M059J (cell line): ENCODE results near the gene TNS3. TPM values are rescaled to one million over a fixed set of nuclear protein-coding genes. Genes with fewer than 3 reads are reported as not detected.
"Not testable (repeated sequence)": the region's sequence is repeated elsewhere in the genome, so short reads cannot be mapped to it uniquely, and the experiment has no call there.

Experiments used
- DNase-seq: peaks from one replicate; pipeline ENCODE4 v3.0.0-alpha.2; 2012; ENCODE audit warnings: low read depth
- total RNA-seq: library from RNA; depleted of rRNA; stranded (reverse); fragments of >200 nt; shearing (Covaris generic); gene quantifications from 2 replicates; pipeline ENCODE4 v1.2.3, GENCODE V29; 2014

The TNS3 gene
- total RNA-seq, 1 experiment from 2014 or later = 115 TPM

DNA sequence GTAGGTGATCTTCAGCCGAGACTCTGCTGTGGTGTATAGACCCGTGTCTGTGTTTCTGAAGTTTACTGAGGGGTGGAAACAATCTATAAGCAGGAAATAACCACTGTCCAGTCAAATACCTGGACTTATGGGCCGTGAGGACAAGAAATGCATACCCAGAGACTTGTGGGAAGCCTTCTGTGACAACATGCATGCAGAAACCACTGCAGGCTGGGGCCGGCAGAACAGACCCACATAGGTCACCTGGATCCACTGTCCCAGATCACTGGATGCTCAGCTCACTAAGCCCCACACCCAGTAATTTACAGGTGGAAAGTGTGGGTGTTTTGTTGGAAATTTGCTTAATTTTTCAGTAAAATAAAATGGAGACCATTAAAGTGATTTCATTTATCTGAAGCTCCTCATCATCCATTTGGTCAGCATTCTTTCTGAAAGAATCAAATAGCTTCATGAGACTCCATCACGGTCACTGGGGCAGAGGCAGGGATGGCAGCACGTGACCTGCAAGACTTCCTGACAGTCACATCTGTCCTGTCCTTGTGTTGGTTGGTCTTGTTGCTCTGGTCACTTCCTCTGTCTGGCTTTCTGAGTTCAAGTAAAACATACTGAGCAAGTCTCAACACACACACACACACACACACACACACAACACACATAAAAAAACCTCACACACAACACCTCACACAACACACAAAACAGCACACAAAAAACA is 108.3 kb downstream of the TNS3 start:
- DNase-seq = no peak

GRCh38 chr7:47472444-47473157 is 109.3 kb downstream of the TNS3 start:
- no peak for DNase-seq

GRCh38 chr7:47471831-47472230 is 110.1 kb downstream of the TNS3 start:
- no peak for DNase-seq

- DNase-seq = no peak
These were observed 110.6 kb downstream of the TNS3 start for GRCh38 chr7:47471358-47471703.

DNA sequence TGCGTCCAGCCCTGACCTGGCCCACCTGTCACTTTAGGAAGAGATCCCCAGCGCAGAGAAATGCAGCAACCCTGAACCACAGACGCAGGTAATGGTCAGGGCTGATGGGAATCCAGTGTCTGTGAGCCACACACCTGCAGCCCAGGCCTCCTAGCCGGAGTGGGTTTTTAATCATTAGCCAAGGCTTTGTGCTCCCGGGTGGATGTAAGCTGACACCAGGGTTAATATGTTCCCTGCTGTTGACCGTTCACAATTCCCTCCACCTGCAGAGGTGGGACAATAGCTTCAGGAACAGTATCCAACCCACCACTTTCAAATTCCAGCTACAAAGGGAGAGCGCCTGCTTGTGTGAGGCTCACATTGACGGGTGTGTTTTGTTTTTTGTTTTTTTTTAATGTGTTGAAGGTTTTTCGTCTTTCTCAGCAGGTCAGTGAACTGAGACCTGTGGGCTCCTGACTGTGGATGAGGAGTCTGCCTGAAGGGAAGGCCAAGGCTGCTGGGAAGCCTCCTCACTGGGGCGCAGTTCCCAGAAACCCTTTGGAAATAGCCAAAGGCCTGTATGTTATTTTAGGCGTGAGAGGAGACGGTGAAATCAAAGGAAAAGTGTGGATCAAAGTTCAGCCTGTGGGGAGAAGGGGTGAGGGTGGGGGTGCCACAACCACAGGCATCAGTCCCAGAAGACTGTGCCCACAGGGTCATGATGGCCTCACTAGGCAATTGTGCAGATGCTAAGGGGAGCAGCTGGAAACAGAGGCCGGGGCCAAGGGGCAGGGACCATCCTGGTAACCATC is 111.1 kb downstream of the TNS3 start:
- DNase-seq = no peak

- DNase-seq = not testable (repeated sequence)
These were observed 112.1 kb downstream of the TNS3 start for GRCh38 chr7:47469846-47470245.

- DNase-seq = no peak
These were observed 115.1 kb downstream of the TNS3 start for GRCh38 chr7:47466832-47467231.

- no peak for DNase-seq
These were observed 116.7 kb downstream of the TNS3 start for GRCh38 chr7:47465191-47465590.

DNA sequence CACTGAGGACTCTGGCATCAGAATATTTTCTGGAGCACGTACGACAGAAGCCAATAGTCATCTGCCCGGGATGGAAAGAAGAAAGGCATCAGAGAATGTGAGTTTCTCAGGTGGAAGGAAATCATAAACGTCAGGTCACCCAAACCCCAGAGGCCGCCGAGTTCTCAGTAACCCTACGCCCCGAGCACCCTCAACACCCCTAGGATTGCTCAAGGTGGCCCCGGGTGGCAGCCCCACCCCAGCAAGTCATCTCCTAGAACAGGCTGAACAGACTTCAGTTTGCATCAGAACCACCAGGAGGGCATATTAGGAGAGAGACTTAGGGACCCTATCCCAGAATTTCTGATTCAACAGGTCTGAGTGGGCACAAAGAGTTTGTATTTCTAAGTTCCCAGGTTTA is 117.6 kb downstream of the TNS3 start:
- no peak for DNase-seq

DNA sequence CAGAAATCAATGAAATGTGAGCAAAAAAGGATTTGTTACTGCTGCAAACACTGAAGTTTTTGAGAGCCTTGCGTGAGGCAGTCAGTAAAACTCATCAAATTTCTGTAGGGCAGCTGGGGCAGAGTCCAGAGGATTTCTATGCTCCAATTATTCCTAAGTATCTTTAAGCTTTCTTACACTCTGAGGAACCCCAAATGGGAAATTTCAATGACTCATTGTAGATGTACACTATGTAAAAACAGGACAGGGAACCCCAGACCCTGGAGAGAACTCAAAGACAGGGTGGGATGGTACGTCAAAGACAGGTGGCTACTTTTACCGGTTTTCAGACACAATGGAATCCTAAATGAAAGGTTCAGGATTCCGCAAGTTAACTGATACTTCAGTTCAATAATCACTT is 120.2 kb downstream of the TNS3 start:
- DNase-seq = no peak

GRCh38 chr7:47461161-47461560 is 120.8 kb downstream of the TNS3 start:
- DNase-seq = peak; percentile 50

- no peak for DNase-seq
These were observed 121.5 kb downstream of the TNS3 start for GRCh38 chr7:47460251-47460989.

DNA sequence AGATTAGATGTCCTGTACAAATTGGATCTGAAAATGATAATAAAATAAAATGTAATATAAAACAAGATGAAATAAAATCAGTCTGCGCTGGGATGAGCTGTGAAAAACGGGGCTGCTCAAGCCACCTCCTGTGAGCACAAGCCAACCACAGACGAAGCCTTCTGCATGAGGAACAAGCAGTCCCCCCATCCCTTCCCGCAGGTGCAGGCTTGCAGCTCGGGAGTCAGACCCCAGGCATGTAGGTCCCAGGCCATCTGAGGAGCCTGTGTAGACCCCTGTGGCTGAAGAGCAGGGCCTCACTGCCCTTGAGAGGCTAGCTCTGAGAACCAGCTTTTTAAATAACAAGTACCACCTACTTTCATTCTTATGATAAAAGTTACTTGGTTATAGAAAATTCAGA is 123.4 kb downstream of the TNS3 start:
- DNase-seq = no peak

DNA sequence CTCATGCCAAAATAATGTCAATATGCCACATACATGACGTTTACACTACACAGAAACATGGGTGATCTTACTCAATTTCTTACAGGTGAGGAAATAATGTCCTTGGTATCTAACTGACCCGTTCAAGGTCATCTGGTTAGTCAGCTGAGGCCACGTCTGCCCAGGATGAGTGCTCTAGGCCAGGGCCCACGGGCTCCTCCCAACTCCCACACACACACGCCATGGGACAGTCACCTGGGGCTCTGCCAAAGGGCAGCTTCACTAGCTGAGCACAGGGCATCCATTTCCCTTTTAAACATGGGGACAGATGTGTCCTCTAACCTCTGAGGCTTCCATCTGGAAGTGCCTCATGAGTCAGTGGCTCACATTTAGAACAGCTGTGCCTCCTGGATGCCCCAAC is 123.9 kb downstream of the TNS3 start:
- DNase-seq = peak; percentile 88

- DNase-seq = no peak
These were observed 125.5 kb downstream of the TNS3 start for GRCh38 chr7:47456210-47456955.

GRCh38 chr7:47455872-47456185 is 126.1 kb downstream of the TNS3 start:
- no peak for DNase-seq

GRCh38 chr7:47454974-47455871 is 126.7 kb downstream of the TNS3 start:
- no peak for DNase-seq

DNA sequence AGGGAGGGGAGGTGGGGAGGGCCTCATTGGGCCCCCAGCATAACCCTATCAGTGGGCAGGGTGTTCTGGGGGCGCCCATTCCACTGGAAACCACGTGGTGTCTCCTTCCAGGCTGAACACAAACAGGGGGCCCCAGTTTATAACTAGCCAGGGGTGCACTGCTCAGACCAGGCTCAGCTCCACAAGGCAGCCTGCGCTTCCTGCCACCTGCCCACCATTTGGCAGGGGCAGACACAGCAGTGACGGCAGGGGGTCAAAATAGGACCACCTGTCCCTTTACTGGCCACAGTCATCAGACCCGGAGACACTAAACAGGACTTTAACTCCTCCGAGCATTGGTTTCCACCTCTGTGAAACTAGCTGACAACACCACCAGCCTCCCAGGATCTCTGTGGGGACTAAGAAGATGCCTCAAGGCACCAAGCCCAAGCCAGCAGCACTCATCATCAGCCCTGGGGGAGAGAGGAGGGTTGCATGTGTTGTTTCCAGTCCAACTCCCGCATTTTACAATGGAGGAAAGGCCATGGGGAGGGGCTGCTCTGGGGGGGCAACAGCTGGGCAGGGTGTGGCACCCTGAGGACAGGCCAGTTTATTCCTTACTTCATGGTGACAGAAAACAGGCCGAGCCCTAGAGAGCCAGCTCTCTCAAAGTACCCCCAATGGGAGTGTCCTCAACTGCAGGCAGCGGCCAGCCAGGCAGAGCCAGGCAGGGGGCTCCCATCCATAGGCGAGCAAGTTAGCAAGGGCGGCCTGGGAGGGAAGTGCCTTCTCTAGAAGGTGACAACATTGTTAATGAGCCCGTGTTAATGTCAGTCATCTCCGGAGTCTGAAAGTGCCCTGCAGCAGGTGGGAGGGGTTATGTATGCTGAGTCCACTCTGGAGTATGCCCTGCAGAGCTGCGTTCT is 127.6 kb downstream of the TNS3 start:
- DNase-seq = peak; percentile 83
